Kidney (tissue), 14 donors: ENCODE data around the gene HPS5. TPM values are rescaled to one million over a fixed set of nuclear protein-coding genes. Genes with fewer than 3 reads are reported as not detected.
A peak's percentile ranks its signal among the peaks of the same experiment; 100 is the strongest.

ENCODE experiments used
- DNase-seq, 5 donors: peaks; one replicate each; pipeline ENCODE4 v3.0.0-alpha.2; 2013 to 2020
- FAIRE-seq: peaks from 2 replicates; lab custom pipeline; 2012; peaks lifted over from hg19 to GRCh38; lab: Jason Lieb, UNC
- H3K27ac ChIP-seq, 2 donors: one replicate each; pipeline ENCODE4 v1.7.0; 2013; ENCODE audit warnings: low read depth in 2 of 2, low read length in 2 of 2, inconsistent platforms in 1 of 2
- H3K27me3 ChIP-seq: one replicate; pipeline ENCODE4 v1.7.1; 2013; ENCODE audit warnings: low read length, inconsistent platforms; ENCODE audit not compliant: control insufficient read depth, insufficient read depth
- H3K36me3 ChIP-seq, 3 donors: one replicate each; pipeline versions ENCODE4 v1.7.0 to v1.7.1; 2013; ENCODE audit warnings: low read length in 3 of 3, control low read depth in 1 of 3, inconsistent platforms in 1 of 3; ENCODE audit not compliant: insufficient read depth in 3 of 3, control insufficient read depth in 2 of 3
- H3K4me1 ChIP-seq, 3 donors: one replicate each; pipeline versions ENCODE4 v1.7.0 to v1.7.1; 2013; ENCODE audit warnings: low read length in 3 of 3, inconsistent platforms in 1 of 3, low read depth in 1 of 3; ENCODE audit not compliant: control insufficient read depth in 2 of 3, insufficient read depth in 2 of 3
- H3K4me3 ChIP-seq, 3 donors: one replicate each; pipeline versions ENCODE4 v1.7.0 to v1.8.1; 2013; ENCODE audit warnings: low read length in 3 of 3, control low read depth in 1 of 3, inconsistent platforms in 1 of 3
- H3K9ac ChIP-seq, 3 donors: one replicate each; pipeline versions ENCODE4 v1.7.0 to v1.7.1; 2013; ENCODE audit warnings: low read length in 3 of 3, control low read depth in 1 of 3, inconsistent platforms in 1 of 3
- H3K9me3 ChIP-seq, 3 donors: one replicate each; pipeline versions ENCODE4 v1.7.0 to v1.7.1; 2013; ENCODE audit warnings: low read length in 3 of 3, control low read depth in 1 of 3, inconsistent platforms in 1 of 3; ENCODE audit not compliant: control insufficient read depth in 2 of 3, insufficient read depth in 1 of 3
- CTCF ChIP-seq: IDR thresholded peaks from 3 replicates; pipeline ENCODE4 v1.5.1; 2012; ENCODE audit warnings: mild to moderate bottlenecking, moderate library complexity, borderline replicate concordance; ENCODE audit not compliant: insufficient read depth; ENCODE audit errors: extremely low read depth
- intact Hi-C: fragments of 100-400 bp; cut with DNase I; formaldehyde crosslinking; loops from one replicate; pipeline ENCODE4 v1.11.1; 2022
- polyA plus RNA-seq: library from polyadenylated mRNA; stranded (reverse); fragments of 350-450 nt; fragmentation: Illumina TruSeq; extraction: RNeasy Lipid Tissue Mini Kit (QIAGEN cat#74804); gene quantifications from one replicate; pipeline ENCODE4 v1.2.3, GENCODE V29; 2014; ENCODE audit warnings: low read depth, low replicate concordance; ENCODE audit not compliant: insufficient read depth
- total RNA-seq: library from RNA; stranded (reverse); fragmentation: NEBNext Ultra II Directional; extraction: Animal tissue kit (Norgen Biotek cat#: 25700); gene quantifications from one replicate; pipeline ENCODE4 v1.2.1, GENCODE V29; 2021
- donor health status: control.
- donor health status: control.
- donor health status: control.
- donor health status: control.
- donor health status: control.
- donor health status: DM: yes; HTN: yes; CAD: no.
- donor health status: Normal renal cell carcinoma (clear cell type).

Gene HPS5
- total and polyA plus RNA-seq, 2 donors from 2014 or later, result 7.7 to 17.2 TPM

GRCh38 chr11:18236664-18237356 is 85.1 kb downstream of the HPS5 start, which contains the start of gene SAA4:
TSS of gene SAA4 (minus strand) at chr11:18236802. CDS start at chr11:18235926, 876 bp downstream.
- no peaks in the 10 kb centered on the region for H3K27me3 ChIP-seq
- no peak for DNase-seq
- no peak within 1 kb of the TSS for H3K9ac ChIP-seq
- no peak within 1 kb of the TSS for H3K27ac ChIP-seq
- no peaks in the 10 kb centered on the region for H3K9me3 ChIP-seq
- H3K4me3 ChIP-seq, result no peak within 1 kb of the TSS
- H3K4me1 ChIP-seq, result no peaks in the 10 kb centered on the region
- no peak for TF ChIP-seq CTCF
- H3K36me3 ChIP-seq, result no peaks in the 10 kb centered on the region
- intact Hi-C loops, result no loop called here
- FAIRE-seq, result no peak

GRCh38 chr11:18235394-18236334 is 86.3 kb downstream of the HPS5 start:
- DNase-seq, result peak in 2 of 5 donors; percentile 19 to 25
- TF ChIP-seq CTCF, result no peak
- intact Hi-C loops, result no loop called here

GRCh38 chr11:18233912-18234311 is 88.0 kb downstream of the HPS5 start:
- no peak overlapping the region for H3K27ac ChIP-seq
- H3K4me3 ChIP-seq, result no peak overlapping the region
- no peak for FAIRE-seq
- H3K9ac ChIP-seq, result no peak overlapping the region
- H3K36me3 ChIP-seq, result no peaks in the 10 kb centered on the region
- no peaks in the 10 kb centered on the region for H3K9me3 ChIP-seq
- intact Hi-C loops, result no loop called here
- no peaks in the 10 kb centered on the region for H3K27me3 ChIP-seq
- no peak for TF ChIP-seq CTCF
- DNase-seq, result no peak
- H3K4me1 ChIP-seq, result no peaks in the 10 kb centered on the region

More at GRCh38 chr11:18235394-18236334, 86.3 kb downstream of the HPS5 start:
- Histone ChIP-seq H3K27ac (no peak overlapping the region), H3K4me1 (no peaks in the 10 kb centered on the region), H3K4me3 (no peak overlapping the region), H3K36me3 (no peaks in the 10 kb centered on the region), H3K9me3 (no peaks in the 10 kb centered on the region), H3K27me3 (no peaks in the 10 kb centered on the region), H3K9ac (no peak overlapping the region)
- FAIRE-seq, result no peak
